Endothelial cell of umbilical vein (primary cell): Measurements from ENCODE around the gene GDNF. TPM values are rescaled to one million over a fixed set of nuclear protein-coding genes. Genes with fewer than 3 reads are reported as not detected.

Source experiments
- Bru-seq: library from RNA; stranded (reverse); fragments of 400-500 nt; gene quantifications from one replicate; lab custom pipeline; 2021; lab: Mats Ljungman, UMichigan
- BruChase-seq, 2 experiments: library from RNA; stranded (reverse); fragments of 400-500 nt; gene quantifications; one replicate each; lab custom pipeline; 2021; lab: Mats Ljungman, UMichigan
- BruUV-seq: library from RNA; stranded (reverse); fragments of 400-500 nt; replicated peaks from 2 replicates; lab custom pipeline; 2021; lab: Mats Ljungman, UMichigan
- CTCF ChIA-PET: fragments of 300-600, 350-600 bp; sonication (Branson Sonifier 250); formaldehyde crosslinking; loops from one replicate; lab custom pipeline; 2021; ENCODE audit warnings: antibody characterized with exemption, inconsistent platforms; lab: Charles Lee
- POLR2A ChIA-PET: fragments of 300-600, 350-600 bp; sonication (Branson Sonifier 250); formaldehyde crosslinking; loops from one replicate; lab custom pipeline; 2021; ENCODE audit warnings: antibody characterized with exemption, inconsistent platforms; lab: Charles Lee
- DNase-seq: peaks from one replicate; pipeline ENCODE4 v3.0.0-alpha.2; 2011; ENCODE audit warnings: low read depth, low spot score
- FAIRE-seq: peaks from 2 replicates; lab custom pipeline; 2011; peaks lifted over from hg19 to GRCh38; lab: Jason Lieb, UNC
- H2AFZ ChIP-seq: 2 replicates; pipeline ENCODE4 v1.6.0; 2012; ENCODE audit warnings: low read depth, low read length, control low read depth, inconsistent platforms
- H3K27ac ChIP-seq: 2 replicates; pipeline ENCODE4 v1.5.1; 2011; ENCODE audit warnings: low read depth, mild to moderate bottlenecking, control low read depth, low read length, moderate library complexity; ENCODE audit not compliant: insufficient read depth
- H3K27me3 ChIP-seq, 2 experiments: 2 replicates each; pipeline versions ENCODE4 v1.6.0 to v1.6.1; 2011; ENCODE audit warnings: low read length in 2 of 2, mixed read lengths in 1 of 2; ENCODE audit not compliant: control insufficient read depth in 2 of 2, insufficient read depth in 2 of 2
- H3K36me3 ChIP-seq, 2 experiments: 2 replicates in 1 of 2; 3 replicates in 1 of 2; pipeline ENCODE4 v1.5.1; 2011; ENCODE audit warnings: low read length in 2 of 2, mild to moderate bottlenecking in 1 of 2, moderate library complexity in 1 of 2; ENCODE audit not compliant: control insufficient read depth in 2 of 2, insufficient read depth in 2 of 2; ENCODE audit errors: extremely low read depth in 1 of 2
- H3K4me1 ChIP-seq: 3 replicates; pipeline ENCODE4 v1.5.1; 2011; ENCODE audit warnings: mild to moderate bottlenecking, low read length; ENCODE audit not compliant: control insufficient read depth, insufficient read depth; ENCODE audit errors: extremely low read depth
- H3K4me2 ChIP-seq: 2 replicates; pipeline ENCODE4 v1.6.1; 2011; ENCODE audit warnings: low read length, control low read depth, mixed read lengths; ENCODE audit not compliant: insufficient read depth
- H3K4me3 ChIP-seq, 3 experiments: fragments of 200-600 bp in 1 of 3; sonication (generic), shearing (Covaris generic) in 1 of 3; replicated peaks in 1 of 3; 2 replicates each; pipeline ENCODE4 v1.5.1; 2011 to 2016; ENCODE audit warnings: control low read depth in 3 of 3, low read length in 3 of 3, mild to moderate bottlenecking in 2 of 3, inconsistent platforms in 1 of 3, low read depth in 1 of 3, moderate library complexity in 1 of 3; ENCODE audit not compliant: insufficient read depth in 1 of 3
- H3K79me2 ChIP-seq: 2 replicates; pipeline ENCODE4 v1.6.0; 2012; ENCODE audit warnings: low read length, inconsistent platforms; ENCODE audit not compliant: control insufficient read depth, insufficient read depth
- H3K9ac ChIP-seq: replicated peaks from 2 replicates; pipeline ENCODE3; 2011; ENCODE audit warnings: low read length, control low read depth; ENCODE audit not compliant: insufficient read depth; ENCODE audit errors: extremely low read depth
- H3K9me1 ChIP-seq: replicated peaks from 3 replicates; pipeline ENCODE4 v1.6.0; 2011; ENCODE audit warnings: mild to moderate bottlenecking, low read length; ENCODE audit not compliant: control insufficient read depth, insufficient read depth; ENCODE audit errors: extremely low read depth
- H3K9me3 ChIP-seq: replicated peaks from 2 replicates; pipeline ENCODE4 v1.5.1; 2012; ENCODE audit warnings: low read length, inconsistent platforms; ENCODE audit not compliant: control insufficient read depth, insufficient read depth
- H4K20me1 ChIP-seq: replicated peaks from 2 replicates; pipeline ENCODE3; 2011; ENCODE audit warnings: mild to moderate bottlenecking, low read length; ENCODE audit not compliant: control insufficient read depth, insufficient read depth; ENCODE audit errors: extremely low read depth
- EZH2 ChIP-seq: IDR thresholded peaks from 2 replicates; pipeline ENCODE4 v1.6.1; 2012; ENCODE audit warnings: borderline replicate concordance, low read depth, mild to moderate bottlenecking, moderate library complexity, low read length, inconsistent platforms; ENCODE audit not compliant: severe bottlenecking
- FOS ChIP-seq: IDR thresholded peaks from 2 replicates; pipeline ENCODE4 v1.6.1; 2011; ENCODE audit warnings: mild to moderate bottlenecking, low read length, moderate library complexity, borderline replicate concordance; ENCODE audit not compliant: insufficient read depth
- MYC ChIP-seq: IDR thresholded peaks from one replicate; pipeline ENCODE4 v1.6.1; 2011; ENCODE audit warnings: mild to moderate bottlenecking, low read depth, low read length
- dilution Hi-C: fragments of 300-500 bp; cut with MboI; formaldehyde crosslinking; loops from one replicate; pipeline ENCODE4 v1.15.0; 2019; ENCODE audit warnings: low sequenced_read_pairs; ENCODE audit not compliant: extremely low pct_ligation_motif_present
- intact Hi-C: fragments of 100-400 bp; cut with micrococcal nuclease; formaldehyde crosslinking; loops from one replicate; pipeline ENCODE4 v1.10.0; 2022
- long read RNA-seq: library from polyadenylated mRNA; stranded (forward); transcript quantifications from one replicate; pipeline ENCODE4 v2.0.0, GENCODE V29; 2021
- polyA minus RNA-seq, 3 experiments: library from RNA; depleted of rRNA, polyadenylated mRNA; stranded (reverse); fragments of >200 nt; gene quantifications; 1 replicate in 1 of 3; 2 replicates in 2 of 3; pipeline ENCODE4 v1.2.3, GENCODE V29; 2011
- polyA plus RNA-seq, 4 experiments: library from polyadenylated mRNA; depleted of rRNA in 3 of 4; stranded (reverse) in 3 of 4; unstranded in 1 of 4; fragments of >200 nt; gene quantifications; 2 replicates each; pipeline versions ENCODE4 v1.2.1 to v1.2.3, GENCODE V29; 2011 to 2012; ENCODE audit warnings: missing spikeins in 1 of 4
- total RNA-seq: library from RNA; stranded (reverse); gene quantifications from 2 replicates; pipeline ENCODE4 v1.2.3, GENCODE V29; 2021

Gene GDNF, protein sequence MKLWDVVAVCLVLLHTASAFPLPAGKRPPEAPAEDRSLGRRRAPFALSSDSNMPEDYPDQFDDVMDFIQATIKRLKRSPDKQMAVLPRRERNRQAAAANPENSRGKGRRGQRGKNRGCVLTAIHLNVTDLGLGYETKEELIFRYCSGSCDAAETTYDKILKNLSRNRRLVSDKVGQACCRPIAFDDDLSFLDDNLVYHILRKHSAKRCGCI
- total RNA-seq: not detected in 2 replicates
- not detected in 2 replicates for polyA plus RNA-seq
- not detected in 2 replicates for polyA plus RNA-seq (2011; cell fraction: cytosol; rRNA removed)
- not detected in 2 replicates for polyA plus RNA-seq (2011; cell fraction: nucleus; rRNA removed)
- polyA plus RNA-seq (2012): not detected in 2 replicates
- polyA minus RNA-seq: not detected in 2 replicates
- not detected for polyA minus RNA-seq (2011; cell fraction: cytosol; rRNA and poly(A)+ RNA removed)
- polyA minus RNA-seq (2011; cell fraction: nucleus; rRNA and poly(A)+ RNA removed): not detected in 2 replicates
- Bru-seq, nascent RNA: not detected
- BruChase-seq, experiment 1, labeled RNA remaining after a 6-hour chase: not detected
- not detected for BruChase-seq, experiment 2, labeled RNA remaining after a 2-hour chase
- long read RNA-seq: 0 reads

DNA sequence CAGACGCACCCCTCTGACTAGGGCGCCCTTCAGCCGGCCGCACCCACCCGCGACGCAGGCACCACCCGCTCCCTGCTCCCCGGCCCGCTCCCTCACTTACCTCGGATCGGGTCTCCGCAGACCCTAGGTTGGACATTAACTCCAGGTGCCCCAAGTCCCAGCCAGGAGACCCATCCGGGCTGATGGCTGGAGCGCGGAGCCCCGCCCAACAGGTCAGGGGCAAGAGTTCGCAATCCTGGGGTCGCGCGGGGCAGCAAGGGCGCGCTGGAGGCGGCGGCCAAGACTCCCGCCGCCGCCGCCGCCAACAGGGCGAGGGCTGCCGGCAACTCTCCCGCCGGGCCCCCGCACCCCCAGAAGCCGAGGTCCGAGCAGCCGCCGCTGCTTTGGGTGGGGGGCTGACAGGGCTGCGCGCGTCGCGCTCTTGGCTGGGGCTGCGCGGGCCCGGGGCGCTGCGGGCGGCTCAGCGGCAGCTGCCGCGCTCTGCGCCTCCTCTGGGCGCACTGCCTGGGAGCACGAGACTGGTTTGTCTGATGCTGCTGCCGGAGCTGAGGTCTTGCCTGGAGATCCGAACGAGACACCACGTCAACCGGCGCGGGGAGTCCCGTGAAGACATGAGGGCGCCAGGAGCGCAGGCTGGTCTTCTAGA lies at the start of gene GDNF:
TSS of gene GDNF (minus strand) at position 635 of the 646 bp plus-strand sequence. CDS start 5,245 bp downstream, outside the sequence.
- no peaks in the 10 kb centered on the region for H3K79me2 ChIP-seq
- DNase-seq: peak; percentile 17
- peak within 1 kb of the TSS; percentile 56 for H2AFZ ChIP-seq
- peak within 1 kb of the TSS; percentile 46 for H3K4me2 ChIP-seq
- no peaks in the 10 kb centered on the region for H3K9me1 ChIP-seq
- peaks cover 78 to 89% of the 10 kb centered on the region in 2 experiments for H3K27me3 ChIP-seq
- H3K9ac ChIP-seq: no peak within 1 kb of the TSS
- no peak within 1 kb of the TSS for H3K27ac ChIP-seq
- H3K4me1 ChIP-seq: peaks cover 24% of the 10 kb centered on the region
- TF ChIP-seq EZH2 (peak; percentile 30), MYC (no peak)
- no peaks in the 10 kb centered on the region for H4K20me1 ChIP-seq
- no TSS peak for BruUV-seq
- intact Hi-C loops (loop anchor here (5.0 kb wide), 1 partner anchor 122 kb away; no protein-coding TSS in a partner anchor), dilution Hi-C loops (no loop called here)
- H3K9me3 ChIP-seq: no peaks in the 10 kb centered on the region
- POLR2A ChIA-PET: no interaction called here
- no peak for FAIRE-seq
- CTCF ChIA-PET: interaction anchor here (1.6 to 1.9 kb wide), 3 partner anchors 18 to 426 kb away, joined by 3 to 8 read pairs (median 7); no protein-coding TSS in a partner anchor
- H3K36me3 ChIP-seq: no peaks in the 10 kb centered on the region
- peak within 1 kb of the TSS in 2 of 3 experiments; percentile 21 to 34 for H3K4me3 ChIP-seq

DNA sequence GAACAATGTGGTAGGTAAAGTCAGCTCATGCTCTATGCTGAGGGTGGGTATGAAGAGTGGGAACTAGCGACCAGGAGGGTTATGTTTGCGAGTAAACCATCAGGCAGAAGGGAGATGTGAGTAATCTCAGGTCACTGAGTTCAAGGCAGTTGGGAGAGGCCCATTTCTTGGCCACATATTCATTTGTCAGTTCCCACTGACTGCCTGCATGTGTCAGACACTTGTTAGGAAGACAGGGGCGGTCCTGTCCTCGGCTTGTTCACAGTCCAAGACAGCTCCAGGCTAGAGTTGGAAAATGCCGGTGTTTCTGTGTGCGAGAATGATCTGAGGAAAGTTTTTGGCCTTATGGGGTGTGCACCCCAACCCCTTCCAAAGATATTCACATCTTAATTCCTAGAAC lies 48.6 kb upstream of the GDNF start:
- Histone ChIP-seq H3K79me2 (no peaks in the 10 kb centered on the region), H3K27me3 (no peaks in the 10 kb centered on the region), H2AFZ (no peak overlapping the region), H3K4me1 (no peaks in the 10 kb centered on the region), H3K27ac (no peak overlapping the region), H3K9ac (no peak overlapping the region), H3K9me3 (no peaks in the 10 kb centered on the region), H4K20me1 (no peaks in the 10 kb centered on the region), H3K9me1 (no peaks in the 10 kb centered on the region), H3K4me3 (no peak overlapping the region), H3K4me2 (no peak overlapping the region), H3K36me3 (no peaks in the 10 kb centered on the region)
- no peak for FAIRE-seq
- intact Hi-C loops: no loop called here
- dilution Hi-C loops: no loop called here
- BruUV-seq: no TSS peak
- CTCF ChIA-PET: no interaction called here
- no peak for DNase-seq
- TF ChIP-seq FOS: no peak
- no peak for TF ChIP-seq MYC
- POLR2A ChIA-PET: no interaction called here
